ENCODE measurements around the gene MAD1L1. TPM values are rescaled to one million over a fixed set of nuclear protein-coding genes. Genes with fewer than 3 reads are reported as not detected.

Gene MAD1L1
- total and polyA plus RNA-seq, 2 of the 4 experiments (the other 2 are of a cell fraction), result 29.0 to 40.9 TPM

- CTCF ChIA-PET, result interaction anchor here (0.7 kb wide), 1 partner anchor 328 kb away, joined by 3 read pairs; no protein-coding TSS in a partner anchor
Measured at GRCh38 chr7:1843921-1844335, 388.8 kb downstream of the MAD1L1 start.

More at GRCh38 chr7:1843921-1844335, 388.8 kb downstream of the MAD1L1 start:
- H3K36me3 ChIP-seq (ENCODE audit: control insufficient read depth, insufficient read depth, low read length), result no peaks in the 10 kb centered on the region; the same call in 1 of the 2 replicates
- TF ChIP-seq FOS (IDR thresholded peaks at IDR 0.05; ENCODE audit: low read depth, low read length) (no peak), CTCF (conservative IDR thresholded peaks at IDR 0.05; ENCODE audit: low read depth, low read length) (no peak), POLR2A (IDR thresholded peaks at IDR 0.05; ENCODE audit: low read depth, low read length) (no peak), CEBPB (IDR thresholded peaks at IDR 0.05; ENCODE audit: low read depth, low read length) (no peak), RAD21 (IDR thresholded peaks at IDR 0.05; ENCODE audit: low read length) (no peak), ELK1 (IDR thresholded peaks at IDR 0.05; ENCODE audit: borderline replicate concordance, low read depth, low read length) (no peak), SMC3 (IDR thresholded peaks at IDR 0.05; ENCODE audit: low read depth, low read length) (no peak), NFE2L2 (IDR thresholded peaks at IDR 0.05; ENCODE audit: low read depth, low read length) (no peak), RFX5 (IDR thresholded peaks at IDR 0.05; ENCODE audit: low read depth, low read length) (no peak), RCOR1 (IDR thresholded peaks at IDR 0.05; ENCODE audit: insufficient replicate concordance, low read length) (no peak), MAFK (IDR thresholded peaks at IDR 0.05; ENCODE audit: low read depth, low read length) (no peak), BHLHE40 (IDR thresholded peaks at IDR 0.05; ENCODE audit: low read depth, low read length) (no peak), MXI1 (IDR thresholded peaks at IDR 0.05; ENCODE audit: borderline replicate concordance, low read depth, low read length) (no peak), MAZ (IDR thresholded peaks at IDR 0.05; ENCODE audit: borderline replicate concordance, low read depth, low read length) (no peak), CHD1 (IDR thresholded peaks at IDR 0.05; ENCODE audit: low read depth, low read length) (no peak), USF2 (IDR thresholded peaks at IDR 0.05; ENCODE audit: low read depth, low read length) (no peak)
- H2AK9ac ChIP-seq (replicated peaks; ENCODE audit: low read depth, low read length, poor library complexity), result no peak overlapping the region
- no peaks in the 10 kb centered on the region for H3K9me3 ChIP-seq (ENCODE audit: control insufficient read depth, insufficient read depth, low read length)
- H3K4me2 ChIP-seq (ENCODE audit: low read depth, low read length), result no peak overlapping the region
- H4K8ac ChIP-seq (ENCODE audit: low read depth in 2 of 2, low read length in 2 of 2), result no peak overlapping the region
- H3K4me3 ChIP-seq (ENCODE audit: insufficient read depth, low read depth, low read length), result no peak overlapping the region
- H3K27me3 ChIP-seq (ENCODE audit: control insufficient read depth, insufficient read depth, low read length), result no peaks in the 10 kb centered on the region
- no peak overlapping the region for H2BK120ac ChIP-seq (ENCODE audit: low read depth, low read length)
- no peaks in the 10 kb centered on the region for H3K9me1 ChIP-seq (ENCODE audit: insufficient read depth, low read length)
- H3K56ac ChIP-seq (ENCODE audit: extremely low read depth, insufficient read depth, low read length), result no peak overlapping the region
- H4K20me1 ChIP-seq (ENCODE audit: insufficient read depth, low read length), result no peaks in the 10 kb centered on the region
- dilution Hi-C loops (cut with HindIII; ENCODE audit: low sequenced_read_pairs, unreplicated experiment), result no loop called here
- H3K23ac ChIP-seq (ENCODE audit: low read depth, low read length), result no peak overlapping the region
- DNase-seq (no peak), ATAC-seq (ENCODE audit: low read depth) (no peak)
- H3K79me1 ChIP-seq (ENCODE audit: low read depth in 1 of 2, low read length in 2 of 2), result no peaks in the 10 kb centered on the region
- in situ Hi-C loops (cut with MboI; ENCODE audit: low sequenced_read_pairs), result no loop called here
- intact Hi-C loops (cut with micrococcal nuclease), result no loop called here
- no peak overlapping the region for H2AK5ac ChIP-seq (ENCODE audit: low read depth, low read length)
- H2AFZ ChIP-seq (replicated peaks; ENCODE audit: low read length, poor library complexity), result no peak overlapping the region
- H3K4me1 ChIP-seq (ENCODE audit: control insufficient read depth, insufficient read depth, low read length), result no peaks in the 10 kb centered on the region
- H3K18ac ChIP-seq (ENCODE audit: low read depth, low read length), result no peak overlapping the region
- H3K27ac ChIP-seq (ENCODE audit: insufficient read depth, low read length), result no peak overlapping the region
- H2BK15ac ChIP-seq (ENCODE audit: low read depth, low read length), result no peak overlapping the region
- POLR2A ChIA-PET (ENCODE audit: unreplicated experiment), result no interaction called here
- no peak overlapping the region for H2BK5ac ChIP-seq (ENCODE audit: low read depth, low read length, poor library complexity, severe bottlenecking)
- no peak overlapping the region for H3K14ac ChIP-seq (replicated peaks; ENCODE audit: low read depth, low read length)
- no peak overlapping the region for H2BK20ac ChIP-seq (ENCODE audit: low read depth, low read length)
- H4K5ac ChIP-seq (ENCODE audit: low read depth, low read length), result no peak overlapping the region
- BruUV-seq (replicated peaks), result no TSS peak
- H4K91ac ChIP-seq (ENCODE audit: insufficient read depth, low read depth, low read length), result no peak overlapping the region
- WGBS, 2 experiments (ENCODE audit: extremely low coverage in 2 of 2, insufficient read length in 1 of 2), result no CpG with 5 or more reads among the region's 11 CpGs
- H3K4ac ChIP-seq (ENCODE audit: low read depth, low read length), result no peak overlapping the region
- H3K9ac ChIP-seq (ENCODE audit: low read depth, low read length), result no peak overlapping the region
